Measurements from ENCODE around the gene PLGRKT. TPM values are rescaled to one million over a fixed set of nuclear protein-coding genes. Genes with fewer than 3 reads are reported as not detected.

PLGRKT gene
- total RNA-seq (2022) (15.1 and 17.4 TPM in 2 replicates), Bru-seq, nascent RNA (percentile 55 among the genes with signal in this experiment), BruChase-seq, experiment 1, labeled RNA remaining after a 6-hour chase (percentile 37 among the genes with signal in this experiment), BruChase-seq, experiment 2, labeled RNA remaining after a 2-hour chase (percentile 29 among the genes with signal in this experiment)
- long read RNA-seq, transcript PLGRKT-201 (6 exons, 932 nt): major isoform, 28 of 55 reads
- long read RNA-seq, partial matches to known transcripts: 20 of 55 reads
- long read RNA-seq, other reads (novel, unspliced or antisense): 7 of 55 reads

GRCh38 chr9:5437254-5438216 lies at the start of gene PLGRKT:
Gene PLGRKT, minus strand, starts transcription at chr9:5437925. Its CDS starts 5,948 bp downstream, at chr9:5431977.
- peak; percentile 85 for DNase-seq
- Mint-ChIP-seq H3K27ac (ENCODE audit: unreplicated experiment) (peak within 1 kb of the TSS; percentile 60), H3K27me3 (ENCODE audit: unreplicated experiment) (no peaks in the 10 kb centered on the region), H3K36me3 (ENCODE audit: insufficient read depth, unreplicated experiment) (peaks cover 12% of the 10 kb centered on the region), H3K4me1 (ENCODE audit: low read depth, unreplicated experiment) (peaks cover 8% of the 10 kb centered on the region), H3K4me3 (ENCODE audit: low read depth, unreplicated experiment) (peak within 1 kb of the TSS; percentile 79), H3K9me3 (ENCODE audit: low read depth, unreplicated experiment) (no peaks in the 10 kb centered on the region)
- no peak for TF ChIP-seq CTCF (IDR thresholded peaks at IDR 0.05; ENCODE audit: unreplicated experiment)
- intact Hi-C loops (cut with micrococcal nuclease; ENCODE audit: unreplicated experiment): no loop called here
- TSS peak; percentile 77 for BruUV-seq (replicated peaks)
- CTCF ChIA-PET: interaction anchor here (0.6 to 1.5 kb wide), 4 partner anchors 162 to 251 kb away, joined by 4 to 9 read pairs (median 4); partner anchors contain the start of gene INSL6

GRCh38 chr9:5486988-5487387 lies 49.3 kb upstream of the PLGRKT start:
- H3K4me1 Mint-ChIP-seq (ENCODE audit: low read depth, unreplicated experiment): no peaks in the 10 kb centered on the region
- BruUV-seq (replicated peaks): no TSS peak
- no peaks in the 10 kb centered on the region for H3K36me3 Mint-ChIP-seq (ENCODE audit: insufficient read depth, unreplicated experiment)
- no peaks in the 10 kb centered on the region for H3K9me3 Mint-ChIP-seq (ENCODE audit: low read depth, unreplicated experiment)
- CTCF ChIA-PET: no interaction called here
- H3K27ac Mint-ChIP-seq (ENCODE audit: unreplicated experiment): no peak overlapping the region
- no peak for DNase-seq
- no peak overlapping the region for H3K4me3 Mint-ChIP-seq (ENCODE audit: low read depth, unreplicated experiment)
- intact Hi-C loops (cut with micrococcal nuclease; ENCODE audit: unreplicated experiment): no loop called here
- TF ChIP-seq CTCF (IDR thresholded peaks at IDR 0.05; ENCODE audit: unreplicated experiment): no peak
- peaks cover 8% of the 10 kb centered on the region for H3K27me3 Mint-ChIP-seq (ENCODE audit: unreplicated experiment)

- Mint-ChIP-seq H3K4me3 (ENCODE audit: low read depth, unreplicated experiment) (no peak overlapping the region), H3K27me3 (ENCODE audit: unreplicated experiment) (peaks cover 8% of the 10 kb centered on the region), H3K36me3 (ENCODE audit: insufficient read depth, unreplicated experiment) (no peaks in the 10 kb centered on the region), H3K9me3 (ENCODE audit: low read depth, unreplicated experiment) (no peaks in the 10 kb centered on the region), H3K27ac (ENCODE audit: unreplicated experiment) (no peak overlapping the region), H3K4me1 (ENCODE audit: low read depth, unreplicated experiment) (no peaks in the 10 kb centered on the region)
- intact Hi-C loops (cut with micrococcal nuclease; ENCODE audit: unreplicated experiment): no loop called here
- BruUV-seq (replicated peaks): no TSS peak
- CTCF ChIA-PET: no interaction called here
- no peak for TF ChIP-seq CTCF (IDR thresholded peaks at IDR 0.05; ENCODE audit: unreplicated experiment)
- no peak for DNase-seq
Observed at GRCh38 chr9:5485378-5486085, 47.8 kb upstream of the PLGRKT start.

- H3K4me3 Mint-ChIP-seq (ENCODE audit: low read depth, unreplicated experiment): no peak overlapping the region
- TF ChIP-seq CTCF (IDR thresholded peaks at IDR 0.05; ENCODE audit: unreplicated experiment): no peak
- CTCF ChIA-PET: no interaction called here
- no peak overlapping the region for H3K27ac Mint-ChIP-seq (ENCODE audit: unreplicated experiment)
- no peak for DNase-seq
- intact Hi-C loops (cut with micrococcal nuclease; ENCODE audit: unreplicated experiment): no loop called here
- H3K27me3 Mint-ChIP-seq (ENCODE audit: unreplicated experiment): peaks cover 3% of the 10 kb centered on the region
- BruUV-seq (replicated peaks): no TSS peak
- no peaks in the 10 kb centered on the region for H3K9me3 Mint-ChIP-seq (ENCODE audit: low read depth, unreplicated experiment)
- no peaks in the 10 kb centered on the region for H3K4me1 Mint-ChIP-seq (ENCODE audit: low read depth, unreplicated experiment)
- no peaks in the 10 kb centered on the region for H3K36me3 Mint-ChIP-seq (ENCODE audit: insufficient read depth, unreplicated experiment)
Observed at GRCh38 chr9:5483306-5483705, 45.6 kb upstream of the PLGRKT start.
